K562 (cell line): ENCODE measurements around the gene TMBIM4. TPM values are rescaled to one million over a fixed set of nuclear protein-coding genes. Genes with fewer than 3 reads are reported as not detected.

ENCODE experiments used
- ATAC-seq: fragments of 200-7000 bp; cut with Tn5 transposase; 3 replicates; pipeline ENCODE4 v1.9.1; 2020; ENCODE audit warnings: moderate library complexity
- BruUV-seq: library from RNA; stranded (reverse); fragments of 400-500 nt; replicated peaks from 2 replicates; lab custom pipeline; 2021; lab: Mats Ljungman, UMichigan
- CTCF ChIA-PET: fragments of 300-600 bp; formaldehyde crosslinking; extraction: SDS; loops from one replicate; lab custom pipeline; 2021; ENCODE audit warnings: low intra/inter-chr PET ratio; lab: Yijun Ruan, JAX
- POLR2A ChIA-PET: fragments of 300-600, 350-650 bp; sonication (Branson Sonifier 250); formaldehyde crosslinking; extraction: SDS; loops from one replicate; lab custom pipeline; 2021; ENCODE audit warnings: antibody characterized with exemption, inconsistent platforms; lab: Yijun Ruan, JAX
- DNase-seq, 4 experiments: peaks; one replicate each; pipeline versions ENCODE4 v3.0.0 to v3.0.0-alpha.2; 2011 to 2018; ENCODE audit warnings: low spot score in 3 of 4, mixed read lengths in 3 of 4; ENCODE audit errors: extremely low read depth in 1 of 4
- FAIRE-seq: peaks from 2 replicates; lab custom pipeline; 2011; peaks lifted over from hg19 to GRCh38; lab: Jason Lieb, UNC
- H2AFZ ChIP-seq: 2 replicates; pipeline ENCODE4 v1.6.0; 2011; ENCODE audit warnings: low read depth, low read length, control low read depth, inconsistent platforms
- H3K27ac ChIP-seq: fragments of 200-600 bp; 3 replicates; pipeline ENCODE4 v1.8.0; 2011; ENCODE audit warnings: low read depth, mild to moderate bottlenecking, control low read depth, inconsistent platforms, low read length, moderate library complexity, mixed read lengths; ENCODE audit errors: extremely low read depth
- H3K27me3 ChIP-seq, 2 experiments: fragments of 300-600 bp in 1 of 2; 2 replicates in 1 of 2; 3 replicates in 1 of 2; pipeline versions ENCODE4 v1.6.0 to v1.8.0; 2011; ENCODE audit warnings: inconsistent platforms in 2 of 2, low read length in 2 of 2, mild to moderate bottlenecking in 1 of 2, mixed read lengths in 1 of 2, moderate library complexity in 1 of 2; ENCODE audit not compliant: control insufficient read depth in 2 of 2, insufficient read depth in 2 of 2
- H3K36me3 ChIP-seq: fragments of 300-600 bp; 3 replicates; pipeline ENCODE4 v1.8.0; 2011; ENCODE audit warnings: mild to moderate bottlenecking, low read length, inconsistent platforms; ENCODE audit not compliant: control insufficient read depth, insufficient read depth
- H3K4me1 ChIP-seq, 2 experiments: fragments of 200-600 bp in 1 of 2; replicated peaks in 1 of 2; 2 replicates in 1 of 2; 3 replicates in 1 of 2; pipeline versions ENCODE4 v1.5.1 to v1.8.0; 2011; ENCODE audit warnings: inconsistent platforms in 2 of 2, low read length in 2 of 2, mild to moderate bottlenecking in 1 of 2, mixed read lengths in 1 of 2, moderate library complexity in 1 of 2; ENCODE audit not compliant: control insufficient read depth in 2 of 2, insufficient read depth in 2 of 2
- H3K4me2 ChIP-seq: 2 replicates; pipeline ENCODE4 v1.6.1; 2011; ENCODE audit warnings: low read length, control low read depth, inconsistent platforms, mixed read lengths; ENCODE audit not compliant: insufficient read depth
- H3K4me3 ChIP-seq: fragments of 200-600 bp; sonication (generic), shearing (Covaris generic); 2 replicates; pipeline ENCODE4 v1.5.1; 2016; ENCODE audit warnings: control low read depth, inconsistent platforms
- H3K79me2 ChIP-seq: fragments of 200-600 bp; 3 replicates; pipeline ENCODE4 v1.8.0; 2011; ENCODE audit warnings: low read length, inconsistent platforms; ENCODE audit not compliant: control insufficient read depth, insufficient read depth
- H3K9ac ChIP-seq, 2 experiments: 2 replicates each; pipeline versions ENCODE4 v1.6.0 to v1.6.1; 2011; ENCODE audit warnings: low read depth in 2 of 2, low read length in 2 of 2, control low read depth in 1 of 2, inconsistent platforms in 1 of 2, mild to moderate bottlenecking in 1 of 2, mixed read lengths in 1 of 2; ENCODE audit not compliant: insufficient read depth in 1 of 2
- H3K9me1 ChIP-seq: one replicate; pipeline ENCODE4 v1.6.0; 2011; ENCODE audit warnings: inconsistent platforms, mild to moderate bottlenecking, low read length, moderate library complexity; ENCODE audit not compliant: control insufficient read depth, insufficient read depth
- H3K9me3 ChIP-seq: replicated peaks from 2 replicates; pipeline ENCODE4 v1.5.1; 2011; ENCODE audit warnings: low read depth, low read length, inconsistent platforms; ENCODE audit not compliant: control insufficient read depth, insufficient read depth
- H4K20me1 ChIP-seq: replicated peaks from 2 replicates; pipeline ENCODE4 v1.6.1; 2011; ENCODE audit warnings: low read length, inconsistent platforms, mixed read lengths; ENCODE audit not compliant: control insufficient read depth, insufficient read depth
- BCL6 ChIP-seq: fragments of 250-450 bp; sonication (Bioruptor Pico); IDR thresholded peaks from 2 replicates; pipeline ENCODE4 v1.4.0; 2020
- CREB5 ChIP-seq: fragments of 250-450 bp; sonication (Bioruptor Pico); IDR thresholded peaks from 2 replicates; pipeline ENCODE4 v1.5.0; 2020; ENCODE audit warnings: mild to moderate bottlenecking
- GTF2A2 ChIP-seq: IDR thresholded peaks from 2 replicates; pipeline ENCODE4 v1.6.1; 2016; ENCODE audit warnings: mild to moderate bottlenecking, missing genetic modification characterization, missing compliant biosample characterization
- HNRNPL ChIP-seq: fragments of 200-400 bp; formaldehyde crosslinking; IDR thresholded peaks from 2 replicates; pipeline ENCODE4 v1.6.1; 2017; ENCODE audit warnings: low read depth, mild to moderate bottlenecking, low read length
- ID3 ChIP-seq, 2 experiments: fragments of 250-450 bp in 1 of 2; fragments of 450-650 bp in 1 of 2; sonication (Bioruptor Pico) in 1 of 2; IDR thresholded peaks; 2 replicates each; pipeline versions ENCODE4 v1.6.1 to v1.8.0; 2016 to 2021; ENCODE audit warnings: mild to moderate bottlenecking in 2 of 2, moderate library complexity in 2 of 2, missing compliant biosample characterization in 1 of 2, missing genetic modification characterization in 1 of 2
- LEF1 ChIP-seq: fragments of 450-650 bp; IDR thresholded peaks from 2 replicates; pipeline ENCODE4 v1.6.1; 2016; ENCODE audit warnings: mild to moderate bottlenecking
- MEF2A ChIP-seq: IDR thresholded peaks from 2 replicates; pipeline ENCODE4 v1.6.1; 2011; ENCODE audit warnings: low read depth, mild to moderate bottlenecking, low read length, moderate library complexity; ENCODE audit not compliant: control insufficient read depth
- NCOA2 ChIP-seq, 2 experiments: fragments of 450-650 bp; IDR thresholded peaks; 2 replicates each; pipeline ENCODE4 v1.6.1; 2018; ENCODE audit warnings: mild to moderate bottlenecking in 2 of 2, moderate library complexity in 1 of 2; ENCODE audit not compliant: partially characterized antibody in 2 of 2
- NFIC ChIP-seq: fragments of 450-650 bp; IDR thresholded peaks from 2 replicates; pipeline ENCODE4 v1.6.1; 2017; ENCODE audit warnings: mild to moderate bottlenecking, inconsistent platforms
- NR2C2 ChIP-seq, 2 experiments: fragments of 200-800 bp in 1 of 2; sonication (Bioruptor generic) in 1 of 2; sonication (generic) in 1 of 2; formaldehyde crosslinking in 1 of 2; IDR thresholded peaks; 2 replicates each; pipeline versions ENCODE4 v1.6.1 to v1.8.0; 2016 to 2022; ENCODE audit warnings: mild to moderate bottlenecking in 1 of 2, missing compliant biosample characterization in 1 of 2, missing genetic modification characterization in 1 of 2, missing genetic modification reagents in 1 of 2
- PRDM10 ChIP-seq: fragments of 450-650 bp; IDR thresholded peaks from 2 replicates; pipeline ENCODE4 v1.6.1; 2018; ENCODE audit not compliant: partially characterized antibody
- ZNF3 ChIP-seq: fragments of 250-450 bp; sonication (Bioruptor Pico); IDR thresholded peaks from 2 replicates; pipeline ENCODE4 v1.5.0; 2021; ENCODE audit warnings: mild to moderate bottlenecking, moderate library complexity
- ZNF41 ChIP-seq: fragments of 250-450 bp; sonication (Bioruptor Pico); conservative IDR thresholded peaks from 2 replicates; pipeline ENCODE4 v1.4.0; 2020; ENCODE audit warnings: mild to moderate bottlenecking
- WGBS: fragments of 100-300 bp; shearing (Covaris generic); methylation state at CpG from one replicate; pipeline ENCODE4 v1.1.6; 2016; ENCODE audit warnings: low coverage, mixed read lengths; ENCODE audit not compliant: insufficient coverage; ENCODE audit errors: missing lambda C conversion rate; 5-methylcytosine and 5-hydroxymethylcytosine counted together
- in situ Hi-C: fragments of 300-500 bp; cut with MboI; formaldehyde crosslinking; loops from 4 replicates; pipeline ENCODE4 v1.15.0; 2018; ENCODE audit warnings: inconsistent platforms, mixed read lengths
- intact Hi-C: fragments of 100-400 bp; cut with micrococcal nuclease; formaldehyde crosslinking; loops from 2 replicates; pipeline ENCODE4 v1.14.2; 2022
- polyA plus RNA-seq, 8 experiments: library from polyadenylated mRNA; depleted of rRNA in 4 of 8; stranded (reverse) in 5 of 8; unstranded in 3 of 8; fragments of >200 nt; fragmentation: Nextera tagmentation in 2 of 8; fragmentation: Illumina TruSeq in 1 of 8; extraction: Ambion mirVana in 2 of 8; extraction: Trizol in 1 of 8; gene quantifications; 2 replicates each; pipeline versions ENCODE4 v1.2.1 to v1.2.3, GENCODE V29; 2011 to 2014; ENCODE audit warnings: inconsistent platforms in 1 of 8, missing spikeins in 1 of 8
- total RNA-seq, 7 experiments: library from RNA; depleted of rRNA in 6 of 7; stranded (reverse); fragments of >200 nt in 6 of 7; fragmentation: Illumina TruSeq in 2 of 7; extraction: Trizol in 2 of 7; gene quantifications; 2 replicates each; pipeline versions ENCODE4 v1.2.1 to v1.2.3, GENCODE V29; 2011 to 2021; ENCODE audit warnings: low replicate concordance in 1 of 7
- TF ChIP-seq, protein P1 (sequence below): fragments of 450-650 bp; formaldehyde crosslinking; IDR thresholded peaks from 2 replicates; pipeline ENCODE4 v1.4.0; 2022; ENCODE audit warnings: mild to moderate bottlenecking, moderate library complexity

TMBIM4 gene
- total and polyA plus RNA-seq, 9 of the 15 experiments (the other 6 are each of a cell fraction or from before 2014, with no cell fraction given), result 18.6 to 272 (median 50.0) TPM

DNA sequence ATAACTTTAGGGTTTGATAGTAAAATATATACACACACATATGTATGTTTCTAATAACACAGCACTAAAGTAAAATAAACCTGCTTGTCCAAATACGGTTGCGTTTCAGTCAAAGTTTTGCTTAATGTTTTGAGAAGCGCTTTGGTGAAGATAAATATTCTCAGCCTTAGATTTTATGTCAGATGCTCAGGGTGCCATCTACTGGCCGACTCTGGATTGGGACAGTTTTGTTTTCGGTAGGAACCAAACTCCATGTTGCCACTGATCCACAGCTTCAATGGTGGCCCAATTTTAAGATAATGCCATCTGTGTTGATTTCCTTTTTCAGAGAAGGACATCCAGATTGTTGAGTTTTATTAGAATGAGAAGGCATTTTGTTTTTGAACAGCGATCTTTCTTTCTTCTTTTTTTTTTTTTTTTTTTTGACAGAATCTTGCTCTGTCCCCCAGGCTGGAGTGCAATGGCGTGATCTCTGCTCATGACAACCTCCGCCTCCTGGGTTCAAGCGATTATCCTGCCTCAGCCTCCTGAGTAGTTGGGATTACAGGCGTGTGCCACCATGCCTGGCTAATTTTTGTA lies 82.3 kb downstream of the TMBIM4 start (continued):
- TF ChIP-seq PRDM10, result peak; percentile 83
- TF ChIP-seq LEF1, result no peak
- TF ChIP-seq NFIC, result no peak
- no peak for TF ChIP-seq NCOA2 (IDR thresholded peaks at IDR 0.05; ENCODE audit: partially characterized antibody in 2 of 2)

DNA sequence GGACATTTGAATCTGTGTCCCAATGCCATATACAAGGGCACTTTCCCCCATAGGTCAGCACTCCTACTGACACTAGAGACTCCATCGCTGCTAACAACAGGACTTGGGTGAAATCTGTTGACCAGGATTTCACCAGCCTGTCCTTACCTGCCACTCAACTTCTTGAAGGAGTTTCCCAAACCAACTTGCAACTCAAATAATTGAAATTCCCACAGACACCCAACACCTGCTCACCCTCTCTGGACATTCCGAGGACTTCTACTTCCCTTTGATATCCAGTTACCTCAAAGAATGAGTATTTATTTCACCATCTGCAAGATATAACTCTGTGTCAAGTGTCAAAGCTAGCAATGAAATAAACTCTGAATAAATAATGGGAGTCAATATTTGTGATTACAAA lies 83.8 kb downstream of the TMBIM4 start:
- Histone ChIP-seq H3K79me2 (no peaks in the 10 kb centered on the region), H3K9me1 (no peaks in the 10 kb centered on the region), H3K4me1 (no peaks in the 10 kb centered on the region), H3K9me3 (no peaks in the 10 kb centered on the region), H3K27me3 (peaks cover 2 to 8% of the 10 kb centered on the region in 2 experiments; a peak in 1 of 5 replicates), H3K4me2 (no peak overlapping the region), H3K9ac (no peak overlapping the region), H4K20me1 (no peaks in the 10 kb centered on the region), H3K27ac (no peak overlapping the region), H3K36me3 (no peaks in the 10 kb centered on the region), H3K4me3 (no peak overlapping the region), H2AFZ (no peak overlapping the region)
- ATAC-seq, result no peak
- intact Hi-C loops (loop anchor here (5.0 to 10.0 kb wide), 3 partner anchors 529 to 1191 kb away; no protein-coding TSS in a partner anchor), in situ Hi-C loops (loop anchor here (10.0 kb wide), 2 partner anchors 781 to 1191 kb away; no protein-coding TSS in a partner anchor)
- no peak for DNase-seq
- 0% methylated on average over 2 of the region's 2 CpGs for WGBS
- FAIRE-seq, result no peak
- no TSS peak for BruUV-seq
- POLR2A ChIA-PET, result no interaction called here
- CTCF ChIA-PET, result no interaction called here
- TF ChIP-seq CREB5 (CRISPR knock-in tag), result no peak
- no peak for TF ChIP-seq BCL6 (CRISPR knock-in tag)
- no peak for TF ChIP-seq MEF2A
- TF ChIP-seq NFIC, result no peak
- TF ChIP-seq, protein P1, sequence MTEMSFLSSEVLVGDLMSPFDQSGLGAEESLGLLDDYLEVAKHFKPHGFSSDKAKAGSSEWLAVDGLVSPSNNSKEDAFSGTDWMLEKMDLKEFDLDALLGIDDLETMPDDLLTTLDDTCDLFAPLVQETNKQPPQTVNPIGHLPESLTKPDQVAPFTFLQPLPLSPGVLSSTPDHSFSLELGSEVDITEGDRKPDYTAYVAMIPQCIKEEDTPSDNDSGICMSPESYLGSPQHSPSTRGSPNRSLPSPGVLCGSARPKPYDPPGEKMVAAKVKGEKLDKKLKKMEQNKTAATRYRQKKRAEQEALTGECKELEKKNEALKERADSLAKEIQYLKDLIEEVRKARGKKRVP (CRISPR knock-in tag), result no peak
- no peak for TF ChIP-seq ZNF41 (CRISPR knock-in tag)
- no peak for TF ChIP-seq HNRNPL
- TF ChIP-seq NR2C2 (CRISPR knock-in tag; IDR thresholded peaks at IDR 0.05), result no peak
- no peak for TF ChIP-seq NR2C2 (tag; IDR thresholded peaks at IDR 0.05)
- TF ChIP-seq ZNF3, result no peak
- no peak for TF ChIP-seq ID3 (CRISPR knock-in tag; IDR thresholded peaks at IDR 0.05)
- TF ChIP-seq ID3 (tag; IDR thresholded peaks at IDR 0.05), result no peak
- no peak for TF ChIP-seq GTF2A2
